ENCODE results near the gene ACAD9. TPM values are rescaled to one million over a fixed set of nuclear protein-coding genes. Genes with fewer than 3 reads are reported as not detected.

The ACAD9 gene
- total RNA-seq, 2 experiments from 2014 or later = 69.5 to 88.5 TPM

- intact Hi-C loops (cut with micrococcal nuclease; ENCODE audit: unreplicated experiment) = no loop called here
- no peak overlapping the region for H3K27ac ChIP-seq (ENCODE audit: low read depth, low read length, poor library complexity, severe bottlenecking)
- H3K9me2 ChIP-seq (ENCODE audit: insufficient read depth, low read length) = no peaks in the 10 kb centered on the region
- no peak overlapping the region for H3K4me3 ChIP-seq (ENCODE audit: low read depth, low read length, poor library complexity, severe bottlenecking)
- H3K79me2 ChIP-seq (ENCODE audit: insufficient read depth, low read depth, low read length) = no peaks in the 10 kb centered on the region
- H3K36me3 ChIP-seq (ENCODE audit: insufficient read depth, low read length) = peaks cover 94% of the 10 kb centered on the region
- H3K4me1 ChIP-seq (ENCODE audit: insufficient read depth, low read length, poor library complexity, severe bottlenecking) = no peaks in the 10 kb centered on the region
- H2AFZ ChIP-seq (ENCODE audit: low read length) = no peak overlapping the region
- H4K20me1 ChIP-seq (ENCODE audit: insufficient read depth, low read length) = no peaks in the 10 kb centered on the region
- BruUV-seq (replicated peaks) = no TSS peak
- no peak for TF ChIP-seq CTCF (conservative IDR thresholded peaks at IDR 0.05; ENCODE audit: low read length)
- no peak for TF ChIP-seq EZH2phosphoT487 (IDR thresholded peaks at IDR 0.05; ENCODE audit: borderline replicate concordance, low read depth, low read length)
- no peaks in the 10 kb centered on the region for H3K9me3 ChIP-seq (ENCODE audit: low read length)
- H3K4me2 ChIP-seq (ENCODE audit: low read length) = no peak overlapping the region
- ChIA-PET CTCF (ENCODE audit: unreplicated experiment) (no interaction called here), POLR2A (interaction anchor here (0.6 kb wide), 1 partner anchor 15 kb away, joined by 3 read pairs; no protein-coding TSS in a partner anchor)
- DNase-seq (ENCODE audit: low spot score) = no peak
These were observed 28.5 kb downstream of the ACAD9 start for GRCh38 chr3:128907706-128908445.

GRCh38 chr3:128908951-128909350 lies 29.5 kb downstream of the ACAD9 start:
- no peak overlapping the region for H3K4me3 ChIP-seq (ENCODE audit: low read depth, low read length, poor library complexity, severe bottlenecking)
- H3K79me2 ChIP-seq (ENCODE audit: insufficient read depth, low read depth, low read length) = no peaks in the 10 kb centered on the region
- no peaks in the 10 kb centered on the region for H4K20me1 ChIP-seq (ENCODE audit: insufficient read depth, low read length)
- POLR2A ChIA-PET = no interaction called here
- no peaks in the 10 kb centered on the region for H3K4me1 ChIP-seq (ENCODE audit: insufficient read depth, low read length, poor library complexity, severe bottlenecking)
- no peaks in the 10 kb centered on the region for H3K9me3 ChIP-seq (ENCODE audit: low read length)
- no peak overlapping the region for H2AFZ ChIP-seq (ENCODE audit: low read length)
- no peak overlapping the region for H3K27ac ChIP-seq (ENCODE audit: low read depth, low read length, poor library complexity, severe bottlenecking)
- CTCF ChIA-PET (ENCODE audit: unreplicated experiment) = no interaction called here
- H3K36me3 ChIP-seq (ENCODE audit: insufficient read depth, low read length) = peaks cover 94% of the 10 kb centered on the region
- no peaks in the 10 kb centered on the region for H3K9me2 ChIP-seq (ENCODE audit: insufficient read depth, low read length)
- no TSS peak for BruUV-seq (replicated peaks)
- intact Hi-C loops (cut with micrococcal nuclease; ENCODE audit: unreplicated experiment) = no loop called here
- no peak overlapping the region for H3K4me2 ChIP-seq (ENCODE audit: low read length)
- TF ChIP-seq EZH2phosphoT487 (IDR thresholded peaks at IDR 0.05; ENCODE audit: borderline replicate concordance, low read depth, low read length) (no peak), CTCF (conservative IDR thresholded peaks at IDR 0.05; ENCODE audit: low read length) (no peak)
- no peak for DNase-seq (ENCODE audit: low spot score)

GRCh38 chr3:128910006-128910405 lies 30.6 kb downstream of the ACAD9 start:
- H3K79me2 ChIP-seq (ENCODE audit: insufficient read depth, low read depth, low read length) = no peaks in the 10 kb centered on the region
- H2AFZ ChIP-seq (ENCODE audit: low read length) = no peak overlapping the region
- no peak for TF ChIP-seq CTCF (conservative IDR thresholded peaks at IDR 0.05; ENCODE audit: low read length)
- TF ChIP-seq EZH2phosphoT487 (IDR thresholded peaks at IDR 0.05; ENCODE audit: borderline replicate concordance, low read depth, low read length) = no peak
- no peak overlapping the region for H3K27ac ChIP-seq (ENCODE audit: low read depth, low read length, poor library complexity, severe bottlenecking)
- H3K9me2 ChIP-seq (ENCODE audit: insufficient read depth, low read length) = no peaks in the 10 kb centered on the region
- DNase-seq (ENCODE audit: low spot score) = no peak
- ChIA-PET POLR2A (interaction anchor here (0.8 kb wide), 1 partner anchor 9 kb away, joined by 3 read pairs; no protein-coding TSS in a partner anchor), CTCF (ENCODE audit: unreplicated experiment) (no interaction called here)
- no peak overlapping the region for H3K4me3 ChIP-seq (ENCODE audit: low read depth, low read length, poor library complexity, severe bottlenecking)
- intact Hi-C loops (cut with micrococcal nuclease; ENCODE audit: unreplicated experiment) = no loop called here
- no peaks in the 10 kb centered on the region for H4K20me1 ChIP-seq (ENCODE audit: insufficient read depth, low read length)
- H3K4me1 ChIP-seq (ENCODE audit: insufficient read depth, low read length, poor library complexity, severe bottlenecking) = no peaks in the 10 kb centered on the region
- H3K9me3 ChIP-seq (ENCODE audit: low read length) = no peaks in the 10 kb centered on the region
- peaks cover 96% of the 10 kb centered on the region for H3K36me3 ChIP-seq (ENCODE audit: insufficient read depth, low read length)
- BruUV-seq (replicated peaks) = no TSS peak
- no peak overlapping the region for H3K4me2 ChIP-seq (ENCODE audit: low read length)

All from OCI-LY7 (cell line).